Stimulated activated CD8-positive, alpha-beta memory T cell treated with anti-CD3 and anti-CD28 coated beads, Interleukin-12 subunit alpha, Interleukin-12 subunit beta, amount 100 ng/mL, for 4 hours (primary cell): ENCODE results near the gene INPPL1.
"Not testable (repeated sequence)": the region's sequence is repeated elsewhere in the genome, so short reads cannot be mapped to it uniquely, and the experiment has no call there.

Source experiments
- DNase-seq: peaks from one replicate; pipeline ENCODE4 v3.0.0-alpha.2; 2020; ENCODE audit warnings: low read depth

Gene INPPL1

GRCh38 chr11:72244361-72245262, 20.0 kb downstream of the INPPL1 start:
- no peak for DNase-seq

- no peak for DNase-seq
These were observed 20.8 kb downstream of the INPPL1 start for GRCh38 chr11:72245263-72245816.

- no peak for DNase-seq
These were observed 23.0 kb downstream of the INPPL1 start for GRCh38 chr11:72247584-72247983.

DNA sequence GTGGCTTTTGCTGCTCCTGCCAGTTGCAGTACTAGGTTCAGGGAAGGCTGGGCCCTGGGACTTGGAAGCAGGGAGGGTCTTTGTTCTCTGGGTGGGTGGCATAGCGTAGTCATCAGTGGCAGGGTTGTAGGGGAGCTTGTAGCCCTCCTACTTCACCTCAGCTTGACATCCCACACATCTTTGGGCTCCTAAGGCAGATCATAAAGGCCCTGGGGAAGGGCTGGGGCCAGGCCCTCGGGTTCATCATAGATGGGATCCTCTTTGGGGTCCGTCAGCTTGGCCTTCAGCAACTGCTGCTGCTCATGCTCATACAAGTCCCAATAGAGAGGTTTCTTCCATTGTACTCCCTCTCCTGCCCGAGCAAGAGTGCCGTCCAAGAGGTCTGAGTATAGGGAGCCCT, 25.4 kb downstream of the INPPL1 start:
- DNase-seq, result no peak

GRCh38 chr11:72250661-72251464, 26.3 kb downstream of the INPPL1 start:
- DNase-seq, result no peak

DNA sequence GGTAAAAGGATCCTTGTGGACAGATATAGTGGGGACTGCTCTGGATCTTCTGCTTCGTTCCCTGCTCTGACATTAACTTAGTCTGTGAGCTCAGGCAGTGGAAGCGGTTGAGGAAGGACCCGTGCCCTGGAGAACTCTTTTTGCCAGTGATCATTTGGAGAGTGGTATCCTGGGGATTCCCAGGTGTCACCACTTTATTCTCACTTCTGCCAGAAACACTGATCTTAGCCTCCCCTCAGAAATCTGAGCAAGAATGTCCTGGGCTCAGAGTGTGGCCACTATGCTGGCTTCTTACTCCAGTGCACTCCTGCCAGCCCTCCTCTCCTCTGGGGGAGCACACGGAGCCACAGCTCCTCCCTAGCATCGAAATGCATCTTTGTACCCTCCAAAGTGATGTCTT, 27.0 kb downstream of the INPPL1 start:
- DNase-seq, result no peak

- no peak for DNase-seq
These were observed 28.8 kb downstream of the INPPL1 start for GRCh38 chr11:72253392-72253791.

- no peak for DNase-seq
These were observed 29.9 kb downstream of the INPPL1 start for GRCh38 chr11:72254299-72254993.

DNA sequence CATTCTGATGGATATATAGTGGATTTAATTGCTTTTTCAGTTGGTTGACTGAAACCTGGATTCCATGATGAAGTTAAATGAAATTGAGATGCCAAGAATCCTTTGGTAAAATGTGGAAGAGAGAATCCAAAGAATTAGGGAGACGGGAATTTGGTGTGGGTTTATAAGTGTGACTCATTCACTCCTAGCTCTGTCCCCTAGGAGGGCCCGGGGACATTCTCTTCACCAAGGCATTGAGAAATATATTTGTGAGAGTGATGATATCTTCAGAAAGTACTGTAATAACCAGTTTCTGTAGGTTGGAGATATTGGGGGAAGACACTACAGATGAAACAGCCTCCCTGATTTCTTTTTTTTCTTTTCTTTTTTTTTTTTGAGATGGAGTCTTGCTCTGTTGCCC, 33.0 kb downstream of the INPPL1 start:
- DNase-seq, result no peak

- no peak for DNase-seq
These were observed 34.9 kb downstream of the INPPL1 start for GRCh38 chr11:72259490-72259889.

DNA sequence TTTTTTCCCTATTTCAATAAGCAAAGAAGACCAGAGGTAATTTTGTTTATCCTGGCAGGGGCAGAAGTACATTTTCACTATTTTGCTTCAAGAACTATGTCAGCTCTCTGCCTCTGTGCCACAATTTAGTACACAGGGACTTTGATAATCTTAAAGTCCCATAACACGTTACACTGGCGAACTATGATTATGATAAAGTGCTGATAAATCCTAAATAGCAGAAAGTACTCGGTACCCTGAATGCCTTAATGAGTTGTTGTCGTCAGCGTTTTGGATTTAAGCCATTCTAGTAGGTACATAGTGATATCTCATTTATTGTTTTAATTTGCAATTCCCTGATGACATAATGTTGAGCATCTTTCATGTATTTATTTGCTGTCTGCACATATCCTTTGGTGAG, 36.0 kb downstream of the INPPL1 start:
- DNase-seq, result no peak

DNA sequence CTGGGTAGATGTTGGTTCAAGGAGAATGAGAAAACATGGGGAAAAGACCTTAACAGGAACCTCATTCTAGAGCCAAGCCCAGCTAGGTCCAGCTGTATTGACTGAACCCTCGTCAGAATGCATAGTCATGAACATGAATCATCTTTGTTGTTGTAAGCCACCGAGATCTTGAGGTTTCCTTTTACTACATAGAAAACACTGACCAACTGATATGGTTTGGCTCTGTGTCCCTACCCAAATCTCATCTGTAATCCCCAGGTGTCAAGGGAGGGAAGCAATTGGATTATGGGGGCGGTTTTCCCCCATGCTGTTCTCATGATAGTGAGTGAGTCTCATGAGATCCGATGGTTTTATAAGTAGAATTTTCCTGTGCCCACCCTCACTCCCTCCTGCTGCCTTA, 38.8 kb downstream of the INPPL1 start:
- DNase-seq, result no peak

GRCh38 chr11:72265951-72266350, 41.4 kb downstream of the INPPL1 start:
- no peak for DNase-seq

DNA sequence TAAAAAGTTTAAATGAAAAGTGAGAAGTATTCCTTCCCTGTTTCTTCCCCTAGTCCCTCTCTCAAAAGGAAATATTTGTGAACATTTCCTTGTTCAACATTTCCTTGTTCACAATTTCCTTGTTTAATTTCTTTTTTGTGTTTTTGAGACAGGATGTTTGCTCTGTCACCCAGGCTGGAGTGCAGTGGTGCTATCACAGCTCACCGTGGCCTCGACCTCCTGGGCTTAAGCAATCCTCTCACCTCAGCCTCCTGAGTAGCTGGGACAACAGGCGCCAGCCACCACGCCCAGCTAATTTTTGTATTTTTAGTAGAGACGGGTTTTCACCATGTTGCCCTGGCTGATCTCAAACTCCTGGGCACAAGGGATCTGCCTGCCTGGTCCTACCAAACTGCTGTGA, 42.4 kb downstream of the INPPL1 start:
- DNase-seq, result not testable (repeated sequence)

GRCh38 chr11:72267956-72268617, 43.5 kb downstream of the INPPL1 start:
- no peak for DNase-seq

- DNase-seq, result no peak
These were observed 47.4 kb downstream of the INPPL1 start for GRCh38 chr11:72271980-72272379.

GRCh38 chr11:72274435-72274834, 49.9 kb downstream of the INPPL1 start:
- no peak for DNase-seq

GRCh38 chr11:72278905-72279304, 54.3 kb downstream of the INPPL1 start:
- DNase-seq, result no peak

- DNase-seq, result no peak
These were observed 55.5 kb downstream of the INPPL1 start for GRCh38 chr11:72280037-72280436.

DNA sequence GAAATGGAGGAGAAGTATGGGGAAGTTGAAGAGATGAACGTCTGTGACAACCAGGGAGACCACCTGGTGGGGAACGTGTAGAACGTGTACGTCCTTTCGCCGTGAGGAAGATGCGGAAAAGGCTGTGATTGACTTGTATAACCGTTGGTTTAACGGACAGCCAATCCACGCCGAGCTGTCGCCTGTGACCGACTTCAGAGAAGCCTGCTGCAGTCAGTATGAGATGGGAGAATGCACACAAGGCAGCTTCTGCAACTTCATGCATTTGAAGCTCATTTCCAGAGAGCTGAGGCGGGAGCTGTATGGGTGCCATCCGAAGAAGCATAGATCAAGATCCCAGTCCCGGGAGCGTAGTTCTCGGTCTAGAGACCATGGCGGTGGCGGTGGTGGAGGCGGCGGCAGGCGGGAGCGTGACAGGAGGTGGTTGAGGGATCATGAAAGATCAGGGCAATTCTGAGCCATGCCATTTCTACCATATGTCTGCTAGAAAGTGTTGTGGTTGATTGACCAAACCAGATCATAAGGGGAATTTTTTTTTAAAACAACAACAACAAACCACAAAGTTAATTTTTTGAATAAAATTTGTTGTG, 56.3 kb downstream of the INPPL1 start:
- DNase-seq, result no peak

GRCh38 chr11:72283947-72284346, 59.4 kb downstream of the INPPL1 start:
- no peak for DNase-seq
